Colonic mucosa (tissue), 4 donors: ENCODE measurements around the gene RTCA. TPM values are rescaled to one million over a fixed set of nuclear protein-coding genes. Genes with fewer than 3 reads are reported as not detected.
"Not testable (repeated sequence)": the region's sequence is repeated elsewhere in the genome, so short reads cannot be mapped to it uniquely, and the experiment has no call there.

ENCODE experiments used
- DNase-seq: peaks from one replicate; pipeline ENCODE4 v3.0.0-alpha.2; 2020
- H3K27ac ChIP-seq: fragments of 200-600 bp; one replicate; pipeline ENCODE4 v1.8.0; 2021
- H3K27me3 ChIP-seq: fragments of 200-600 bp; one replicate; pipeline ENCODE4 v1.8.0; 2021
- H3K36me3 ChIP-seq: fragments of 200-600 bp; one replicate; pipeline ENCODE4 v1.8.0; 2021
- H3K4me1 ChIP-seq: fragments of 200-600 bp; one replicate; pipeline ENCODE4 v1.8.0; 2021; ENCODE audit warnings: mild to moderate bottlenecking
- H3K4me3 ChIP-seq: fragments of 200-600 bp; one replicate; pipeline ENCODE4 v1.8.0; 2021
- H3K9ac ChIP-seq, 2 donors: one replicate each; pipeline ENCODE4 v1.7.0; 2013; ENCODE audit warnings: control low read depth in 2 of 2, low read depth in 2 of 2, low read length in 2 of 2
- H3K9me3 ChIP-seq: fragments of 200-600 bp; one replicate; pipeline ENCODE4 v1.8.0; 2021
- intact Hi-C: fragments of 100-400 bp; cut with DNase I; formaldehyde crosslinking; loops from one replicate; pipeline ENCODE4 v1.14.1; 2022
- microRNA-seq: library from miRNA; unstranded; fragments of <30 nt; microRNA quantifications from one replicate; pipeline ENCODE4, GENCODE V29; 2019
- total RNA-seq, 2 donors: library from RNA; stranded (reverse); fragmentation: NEBNext Ultra II Directional in 1 of 2; extraction: Animal tissue kit (Norgen Biotek cat#: 25700) in 1 of 2; gene quantifications; one replicate each; pipeline ENCODE4 v1.2.1, GENCODE V29; 2021
- TF ChIP-seq, protein P1 (sequence below): fragments of 200-600 bp; IDR thresholded peaks from one replicate; pipeline ENCODE4 v1.8.0; 2022; ENCODE audit warnings: antibody characterized with exemption, mild to moderate bottlenecking
- donor health status: healthy.
- donor health status: DM: no; HTN: no; CAD: no.
- donor health status: DM: no; HTN: no; CAD: no.

The RTCA gene
- total RNA-seq, 2 donors from 2014 or later: 39.4 to 41.4 TPM

DNA sequence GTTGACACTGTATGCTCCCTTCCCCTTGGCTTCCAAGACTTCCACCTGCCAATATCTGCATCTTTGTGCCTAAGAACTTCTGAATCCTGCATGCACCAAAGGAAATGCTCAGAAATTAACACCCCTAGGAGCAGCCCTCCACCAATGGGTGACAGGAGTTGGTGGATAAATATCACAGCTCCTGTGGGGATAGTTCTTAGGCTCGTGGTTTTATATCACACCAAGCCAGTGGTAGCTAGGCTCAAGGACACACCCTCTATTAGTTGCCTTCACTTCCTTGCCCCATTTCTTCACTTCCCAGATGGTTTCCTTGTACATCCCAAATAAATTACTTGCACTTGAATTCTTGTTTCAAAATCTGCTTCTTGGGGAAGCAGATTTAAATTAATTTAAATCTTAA, 69.4 kb downstream of the RTCA start:
- no peaks in the 10 kb centered on the region for H3K36me3 ChIP-seq
- no peak for DNase-seq
- intact Hi-C loops: no loop called here
- H3K27me3 ChIP-seq: no peaks in the 10 kb centered on the region
- H3K9ac ChIP-seq: no peak overlapping the region
- H3K4me3 ChIP-seq: no peak overlapping the region
- TF ChIP-seq, protein P1, sequence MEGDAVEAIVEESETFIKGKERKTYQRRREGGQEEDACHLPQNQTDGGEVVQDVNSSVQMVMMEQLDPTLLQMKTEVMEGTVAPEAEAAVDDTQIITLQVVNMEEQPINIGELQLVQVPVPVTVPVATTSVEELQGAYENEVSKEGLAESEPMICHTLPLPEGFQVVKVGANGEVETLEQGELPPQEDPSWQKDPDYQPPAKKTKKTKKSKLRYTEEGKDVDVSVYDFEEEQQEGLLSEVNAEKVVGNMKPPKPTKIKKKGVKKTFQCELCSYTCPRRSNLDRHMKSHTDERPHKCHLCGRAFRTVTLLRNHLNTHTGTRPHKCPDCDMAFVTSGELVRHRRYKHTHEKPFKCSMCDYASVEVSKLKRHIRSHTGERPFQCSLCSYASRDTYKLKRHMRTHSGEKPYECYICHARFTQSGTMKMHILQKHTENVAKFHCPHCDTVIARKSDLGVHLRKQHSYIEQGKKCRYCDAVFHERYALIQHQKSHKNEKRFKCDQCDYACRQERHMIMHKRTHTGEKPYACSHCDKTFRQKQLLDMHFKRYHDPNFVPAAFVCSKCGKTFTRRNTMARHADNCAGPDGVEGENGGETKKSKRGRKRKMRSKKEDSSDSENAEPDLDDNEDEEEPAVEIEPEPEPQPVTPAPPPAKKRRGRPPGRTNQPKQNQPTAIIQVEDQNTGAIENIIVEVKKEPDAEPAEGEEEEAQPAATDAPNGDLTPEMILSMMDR: no peak
- no peaks in the 10 kb centered on the region for H3K4me1 ChIP-seq
- no peaks in the 10 kb centered on the region for H3K9me3 ChIP-seq
- no peak overlapping the region for H3K27ac ChIP-seq

DNA sequence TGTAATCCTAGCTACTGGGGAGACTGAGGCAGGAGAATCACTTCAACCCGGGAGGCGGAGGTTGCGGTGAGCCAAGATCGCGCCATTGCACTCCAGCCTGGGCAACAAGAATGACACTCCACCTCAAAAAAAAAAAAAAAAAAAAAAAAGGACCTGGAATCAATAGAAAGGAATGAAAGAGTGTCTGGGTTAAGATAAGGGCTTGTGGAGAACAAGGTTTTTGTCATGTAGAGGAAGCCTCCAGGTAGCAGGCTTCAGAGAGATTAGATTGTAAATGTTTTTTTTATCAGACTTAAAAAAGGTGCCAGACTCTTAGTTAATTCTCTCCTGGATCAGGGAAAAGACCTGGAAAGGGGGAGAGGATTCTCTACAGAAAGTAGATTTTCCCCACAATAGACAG, 71.9 kb downstream of the RTCA start:
- H3K9me3 ChIP-seq, H3K4me3 ChIP-seq, H3K4me1 ChIP-seq, intact Hi-C loops, H3K27ac ChIP-seq, DNase-seq, H3K27me3 ChIP-seq, H3K36me3 ChIP-seq, H3K9ac ChIP-seq: not testable (repeated sequence)

- H3K36me3 ChIP-seq, DNase-seq, H3K4me1 ChIP-seq, H3K27me3 ChIP-seq, intact Hi-C loops, H3K9ac ChIP-seq, H3K27ac ChIP-seq, H3K9me3 ChIP-seq, H3K4me3 ChIP-seq: not testable (repeated sequence)
Measured at GRCh38 chr1:100339735-100340134, 73.7 kb downstream of the RTCA start.

DNA sequence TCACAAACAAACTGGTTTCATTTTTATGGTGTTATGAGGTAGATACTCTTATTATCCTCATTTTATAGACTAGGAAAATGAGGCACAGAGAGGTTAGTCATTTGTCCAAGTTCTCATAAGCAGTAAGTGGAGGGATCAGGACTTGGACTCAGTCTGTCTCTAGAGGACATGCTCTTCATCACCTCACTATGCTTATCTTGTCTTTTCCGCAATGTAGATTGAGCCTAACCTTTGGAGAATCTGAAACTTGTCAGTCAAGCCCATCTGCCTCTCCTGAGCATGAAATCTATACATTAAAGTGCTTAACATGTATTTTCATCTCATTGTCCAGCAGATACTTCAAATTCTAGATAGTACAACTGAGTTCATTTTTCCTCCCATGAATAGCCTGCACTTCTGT, 74.5 kb downstream of the RTCA start:
- TF ChIP-seq, protein P1: no peak
- no peak for DNase-seq
- no peak overlapping the region for H3K4me3 ChIP-seq
- H3K27me3 ChIP-seq: no peaks in the 10 kb centered on the region
- H3K9me3 ChIP-seq: no peaks in the 10 kb centered on the region
- no peak overlapping the region for H3K27ac ChIP-seq
- intact Hi-C loops: no loop called here
- no peak overlapping the region for H3K9ac ChIP-seq
- H3K4me1 ChIP-seq: no peaks in the 10 kb centered on the region
- no peaks in the 10 kb centered on the region for H3K36me3 ChIP-seq

DNA sequence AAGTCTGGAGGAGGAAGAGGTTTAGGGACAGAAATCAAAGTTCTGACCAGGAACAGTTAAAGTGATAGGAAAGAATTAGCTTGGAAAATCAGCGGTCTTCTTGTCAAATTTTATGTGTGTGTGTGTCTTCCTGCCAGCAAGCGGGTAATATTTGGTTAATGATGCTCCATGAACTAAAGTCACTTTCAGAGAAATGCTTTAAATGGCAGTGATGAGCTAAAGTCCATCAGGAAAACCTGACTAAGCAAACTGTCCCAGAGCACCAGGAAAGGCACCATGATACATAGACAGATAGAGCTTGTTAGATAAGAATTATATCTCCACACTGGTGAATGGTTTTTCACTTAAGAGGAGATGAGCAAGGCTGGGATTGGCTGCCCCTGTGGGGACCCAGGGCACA, 76.3 kb downstream of the RTCA start:
- no peak overlapping the region for H3K9ac ChIP-seq
- TF ChIP-seq, protein P1: no peak
- no peak for DNase-seq
- H3K27ac ChIP-seq: no peak overlapping the region
- H3K36me3 ChIP-seq: no peaks in the 10 kb centered on the region
- H3K4me3 ChIP-seq: no peak overlapping the region
- intact Hi-C loops: no loop called here
- H3K27me3 ChIP-seq: no peaks in the 10 kb centered on the region
- H3K9me3 ChIP-seq: no peaks in the 10 kb centered on the region
- no peaks in the 10 kb centered on the region for H3K4me1 ChIP-seq

Small RNAs within 50 kb of the gene (microRNA-seq; reads per million reads assigned to microRNA genes)
- gene MIR553: not detected

Other genes with a start within 250 kb of the RTCA start
- gene SASS6, start 133.3 kb upstream of the RTCA start, total RNA-seq: 1 to 10 TPM; 3.3 to 8.0 TPM
- gene TRMT13, start 133.1 kb upstream of the RTCA start, total RNA-seq: 10 to 100 TPM in 1 of 2 donors, 1 to 10 TPM in 1; 8.6 to 11.5 TPM
- under 1 TPM in 1 of 2 donors, not detected in 1; 0.37 TPM for gene LRRC39, start 88.0 kb upstream of the RTCA start, total RNA-seq
- gene DBT, start 16.4 kb upstream of the RTCA start, total RNA-seq: 10 to 100 TPM; 15.5 to 20.3 TPM
- gene CDC14A, start 86.3 kb downstream of the RTCA start, total RNA-seq: 10 to 100 TPM in 1 of 2 donors, 1 to 10 TPM in 1; 9.6 to 16.8 TPM